Suppressor macrophage (primary cell): Measurements from ENCODE around the gene MARCHF10.

Experiments
- DNase-seq, 4 experiments: peaks; one replicate each; pipeline ENCODE4 v3.0.0-alpha.2; 2020 to 2022

The MARCHF10 gene

GRCh38 chr17:62675701-62676100 is 132.4 kb downstream of the MARCHF10 start:
- DNase-seq, result no peak

GRCh38 chr17:62675260-62675659 is 132.9 kb downstream of the MARCHF10 start:
- no peak for DNase-seq

- no peak for DNase-seq
Observed at GRCh38 chr17:62674841-62675240, 133.3 kb downstream of the MARCHF10 start.

- DNase-seq, result no peak
Observed at GRCh38 chr17:62674363-62674739, 133.8 kb downstream of the MARCHF10 start.

GRCh38 chr17:62673614-62674362 is 134.3 kb downstream of the MARCHF10 start:
- no peak for DNase-seq

- no peak for DNase-seq
Observed at GRCh38 chr17:62672957-62673356, 135.2 kb downstream of the MARCHF10 start.

DNA sequence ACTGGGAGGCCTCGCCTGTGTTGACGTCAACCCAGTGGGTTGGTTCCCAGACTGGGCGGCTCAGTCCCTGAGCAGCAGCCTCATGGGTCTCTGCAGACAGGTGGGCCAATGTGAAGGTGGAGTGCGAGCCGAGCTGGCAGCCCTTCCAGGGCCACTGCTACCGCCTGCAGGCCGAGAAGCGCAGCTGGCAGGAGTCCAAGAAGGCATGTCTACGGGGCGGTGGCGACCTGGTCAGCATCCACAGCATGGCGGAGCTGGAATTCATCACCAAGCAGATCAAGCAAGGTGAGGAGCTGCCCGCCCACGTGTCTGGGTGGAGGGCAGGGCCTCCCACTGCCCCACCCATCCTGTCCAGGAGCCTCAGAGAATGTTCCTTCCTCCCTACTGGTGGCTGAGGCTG is 136.6 kb downstream of the MARCHF10 start:
- no peak for DNase-seq

DNA sequence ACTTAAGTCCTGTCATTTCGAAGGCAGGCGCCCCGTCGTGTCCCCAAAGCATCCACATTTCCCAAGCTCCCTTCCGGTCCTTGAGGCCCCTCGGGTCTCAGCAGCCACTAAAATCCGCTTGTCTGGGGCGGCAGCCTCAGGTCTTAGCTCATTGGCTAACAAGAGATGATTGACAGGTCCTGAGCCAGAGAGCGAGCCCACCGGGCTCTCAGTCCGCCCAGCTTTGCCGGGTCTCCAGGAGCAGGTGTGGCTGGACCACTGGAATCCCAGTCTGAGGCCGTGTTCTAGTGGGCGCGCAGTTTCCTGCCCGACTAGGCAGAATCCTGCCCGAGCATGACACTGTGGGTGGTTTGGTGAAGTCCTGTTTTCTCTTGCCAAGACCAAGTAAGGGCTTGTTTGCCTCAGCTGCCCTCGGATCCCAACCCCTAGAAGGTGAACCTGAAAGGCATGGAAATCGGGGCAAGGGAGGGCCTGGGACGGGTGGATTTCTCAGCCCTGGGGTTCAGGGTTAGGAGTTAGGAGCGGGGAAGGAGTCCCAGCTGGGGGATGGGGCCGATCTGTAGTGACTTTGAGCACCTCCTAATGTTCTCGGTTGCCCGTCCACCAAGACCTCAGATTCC is 137.8 kb downstream of the MARCHF10 start:
- DNase-seq, result no peak

DNA sequence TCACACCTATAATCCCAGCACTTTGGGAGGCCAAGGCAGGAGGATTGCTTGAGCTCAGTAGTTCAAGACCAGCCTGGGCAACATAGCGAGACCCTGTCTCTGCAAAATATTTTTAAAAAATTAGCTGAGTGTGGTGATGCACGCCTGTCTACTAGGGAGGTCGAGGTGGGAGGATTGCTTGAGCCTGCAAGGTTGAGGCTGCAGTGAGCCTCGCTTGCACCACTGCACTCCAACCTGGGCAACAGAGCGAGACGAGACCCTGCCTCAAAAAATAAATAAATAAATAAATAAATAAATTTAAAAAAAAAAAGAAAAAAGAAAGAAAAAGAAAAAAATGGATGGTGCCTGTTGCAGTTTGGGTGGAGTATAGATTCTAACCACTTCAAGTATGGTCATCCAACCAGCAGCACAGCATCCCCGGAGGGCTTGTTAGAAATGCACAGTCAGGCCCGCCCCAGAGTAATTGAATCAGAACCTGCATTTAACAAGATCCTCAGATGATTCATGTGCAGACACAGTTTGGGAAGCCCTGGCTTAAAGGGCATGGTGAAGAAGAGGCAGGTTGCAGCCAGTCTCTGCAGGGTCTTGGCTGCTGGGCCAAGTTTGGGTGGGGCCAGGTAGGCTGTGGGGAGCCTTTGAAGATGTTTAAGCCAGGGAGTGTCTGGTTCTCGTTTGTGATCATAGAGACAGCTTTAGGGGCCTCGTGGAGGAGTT is 139.9 kb downstream of the MARCHF10 start:
- no peak for DNase-seq

GRCh38 chr17:62666801-62667591 is 141.1 kb downstream of the MARCHF10 start:
- no peak for DNase-seq

GRCh38 chr17:62666061-62666800 is 141.9 kb downstream of the MARCHF10 start:
- DNase-seq, result no peak

GRCh38 chr17:62665599-62665998 is 142.5 kb downstream of the MARCHF10 start:
- DNase-seq, result no peak

DNA sequence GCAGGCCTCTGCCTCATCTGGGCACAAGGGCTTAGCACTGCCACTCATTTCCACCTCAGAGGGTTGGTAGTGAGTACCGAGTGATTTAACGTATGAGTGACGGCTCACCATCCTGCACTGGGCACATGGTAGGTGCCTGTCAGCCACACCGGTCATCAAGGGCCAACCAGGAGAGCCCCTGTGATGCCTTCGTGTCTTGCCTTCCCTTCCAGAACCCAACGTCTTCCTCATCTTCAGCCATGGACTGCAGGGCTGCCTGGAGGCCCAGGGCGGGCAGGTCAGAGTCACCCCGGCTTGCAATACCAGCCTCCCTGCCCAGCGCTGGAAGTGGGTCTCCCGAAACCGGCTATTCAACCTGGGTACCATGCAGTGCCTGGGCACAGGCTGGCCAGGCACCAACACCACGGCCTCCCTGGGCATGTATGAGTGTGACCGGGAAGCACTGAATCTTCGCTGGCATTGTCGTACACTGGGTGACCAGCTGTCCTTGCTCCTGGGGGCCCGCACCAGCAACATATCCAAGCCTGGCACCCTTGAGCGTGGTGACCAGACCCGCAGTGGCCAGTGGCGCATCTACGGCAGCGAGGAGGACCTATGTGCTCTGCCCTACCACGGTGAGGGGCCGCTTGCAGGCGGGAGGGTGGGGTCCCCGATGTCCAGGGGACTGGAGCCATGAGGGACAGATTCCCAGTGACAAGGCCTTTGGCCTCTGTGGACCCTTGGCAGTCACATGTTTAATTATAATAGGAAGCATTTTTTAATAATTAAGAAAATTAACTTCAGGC is 143.6 kb downstream of the MARCHF10 start:
- no peak for DNase-seq

DNA sequence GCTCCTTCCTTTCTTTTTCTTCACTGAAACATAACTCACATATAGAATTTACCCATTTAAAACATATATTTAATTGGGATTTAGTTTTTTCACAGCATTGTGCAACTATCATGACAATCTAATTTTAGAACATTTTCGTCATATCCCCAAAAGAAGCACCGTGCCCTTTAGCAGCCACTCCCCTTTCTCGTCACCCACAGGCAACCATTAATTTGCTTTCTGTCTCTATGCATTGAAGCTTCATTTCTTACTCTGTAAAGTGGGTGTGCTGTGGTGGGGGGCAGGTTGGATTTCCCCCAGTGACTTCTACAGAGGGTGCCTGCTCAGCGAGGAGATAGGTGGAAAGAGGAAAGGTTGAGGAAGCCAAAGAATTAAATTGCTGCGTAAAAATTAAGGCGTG is 144.8 kb downstream of the MARCHF10 start:
- DNase-seq, result peak in 1 of 4 experiments; percentile 23

DNA sequence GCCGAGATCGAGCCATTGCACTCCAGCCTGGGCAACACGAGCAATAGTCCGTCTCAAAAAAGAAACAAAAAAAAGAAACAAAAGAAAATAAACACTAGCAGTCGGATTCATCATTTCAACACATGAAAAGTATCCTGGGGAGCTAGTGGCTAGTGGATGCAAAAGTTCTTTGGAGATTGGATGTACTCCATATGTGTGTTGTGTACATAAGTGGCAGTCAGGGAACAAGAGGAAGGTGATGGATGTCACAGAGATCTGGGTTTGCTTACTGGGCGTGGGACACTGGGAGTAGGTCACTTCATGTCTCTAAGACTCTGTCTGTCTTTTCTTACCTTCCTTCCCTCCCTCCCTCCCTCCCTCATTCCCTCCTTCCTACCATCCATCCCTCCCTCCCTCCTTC is 145.3 kb downstream of the MARCHF10 start:
- DNase-seq, result no peak

DNA sequence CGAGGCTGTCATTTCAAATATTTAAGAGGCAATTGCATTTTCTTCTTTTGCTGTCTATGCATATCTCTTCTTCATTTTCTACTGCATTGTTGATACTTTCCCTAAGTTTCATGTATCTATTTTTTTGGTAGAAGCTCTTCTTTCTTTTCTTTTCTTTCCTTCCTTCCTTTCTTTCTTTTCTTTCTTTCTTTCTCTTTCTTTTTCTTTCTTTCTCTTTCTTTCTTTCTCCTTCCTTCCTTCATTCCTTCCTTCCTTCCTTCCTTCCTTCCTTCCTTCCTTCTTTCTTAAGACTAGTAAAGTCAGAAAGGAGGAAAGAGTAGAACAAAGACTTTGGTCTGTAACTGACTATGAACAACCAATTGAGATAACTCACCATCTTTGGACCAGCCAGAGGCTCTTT is 146.8 kb downstream of the MARCHF10 start:
- no peak for DNase-seq

GRCh38 chr17:62660629-62661118 is 147.4 kb downstream of the MARCHF10 start:
- no peak for DNase-seq

GRCh38 chr17:62658136-62658920 is 149.8 kb downstream of the MARCHF10 start:
- DNase-seq, result no peak

GRCh38 chr17:62657690-62658089 is 150.4 kb downstream of the MARCHF10 start:
- DNase-seq, result no peak

DNA sequence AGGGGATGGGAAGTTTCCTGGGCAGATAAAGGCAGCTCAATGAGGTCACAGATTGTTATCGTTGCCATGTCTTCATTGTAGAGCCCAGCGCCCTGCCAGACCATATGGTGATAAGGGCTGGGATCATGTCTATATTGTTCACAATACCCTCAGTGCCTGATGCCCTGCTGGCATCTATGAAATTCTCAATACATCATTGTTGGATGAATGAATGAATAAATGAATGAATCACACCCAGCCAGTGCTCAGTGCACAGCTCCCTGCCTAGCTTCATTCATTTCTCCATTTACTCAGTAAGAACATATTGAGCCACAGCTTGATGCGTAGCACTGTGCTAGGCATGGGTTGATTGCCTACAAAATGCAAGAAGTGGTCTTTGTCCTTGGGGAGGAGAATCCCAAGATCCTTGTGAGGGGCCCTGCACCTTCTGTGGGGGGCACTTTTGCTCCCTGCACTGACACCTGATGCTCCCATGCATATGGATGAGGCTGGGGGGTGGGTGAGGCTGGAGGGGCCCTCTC is 150.9 kb downstream of the MARCHF10 start:
- DNase-seq, result no peak
